H9 (cell line): ENCODE measurements around the gene VCP. TPM values are rescaled to one million over a fixed set of nuclear protein-coding genes. Genes with fewer than 3 reads are reported as not detected.

Experiments
- DNase-seq: peaks from one replicate; pipeline ENCODE4 v3.0.0-alpha.2; 2017
- H2AFZ ChIP-seq: one replicate; pipeline ENCODE4 v1.6.1; 2013; ENCODE audit warnings: mild to moderate bottlenecking, low read length, control low read depth, moderate library complexity
- H2AK5ac ChIP-seq: 2 replicates; pipeline ENCODE4 v1.6.1; 2013; ENCODE audit warnings: low read length, control low read depth, mixed read lengths; ENCODE audit not compliant: insufficient read length
- H2BK120ac ChIP-seq: one replicate; pipeline ENCODE4 v1.6.1; 2013; ENCODE audit warnings: low read depth, mild to moderate bottlenecking, low read length, control low read depth, inconsistent platforms; ENCODE audit not compliant: poor library complexity, severe bottlenecking
- H2BK12ac ChIP-seq: 2 replicates; pipeline ENCODE4 v1.6.1; 2013; ENCODE audit warnings: low read length, control low read depth, mixed read lengths, low read depth; ENCODE audit not compliant: insufficient read length
- H2BK15ac ChIP-seq: 2 replicates; pipeline ENCODE4 v1.6.1; 2013; ENCODE audit warnings: low read depth, low read length, control low read depth
- H2BK20ac ChIP-seq: one replicate; pipeline ENCODE4 v1.6.1; 2013; ENCODE audit warnings: low read depth, mild to moderate bottlenecking, low read length, control low read depth, inconsistent platforms; ENCODE audit not compliant: poor library complexity, severe bottlenecking
- H2BK5ac ChIP-seq: 2 replicates; pipeline ENCODE4 v1.6.1; 2013; ENCODE audit warnings: low read length, control low read depth, mixed read lengths; ENCODE audit not compliant: insufficient read length
- H3K14ac ChIP-seq: 2 replicates; pipeline ENCODE4 v1.6.1; 2013; ENCODE audit warnings: low read length, control low read depth; ENCODE audit not compliant: insufficient read depth
- H3K18ac ChIP-seq: 2 replicates; pipeline ENCODE4 v1.6.1; 2013; ENCODE audit warnings: low read depth, mild to moderate bottlenecking, mixed read lengths, low read length, control low read depth; ENCODE audit not compliant: insufficient read length
- H3K23ac ChIP-seq: 2 replicates; pipeline ENCODE4 v1.6.1; 2013; ENCODE audit warnings: low read length, control low read depth, mixed read lengths, low read depth; ENCODE audit not compliant: insufficient read length
- H3K23me2 ChIP-seq: 2 replicates; pipeline ENCODE4 v1.6.1; 2013; ENCODE audit warnings: low read depth, mild to moderate bottlenecking, mixed read lengths, low read length, control low read depth; ENCODE audit not compliant: insufficient read length, poor library complexity, severe bottlenecking
- H3K27ac ChIP-seq: 2 replicates; pipeline ENCODE4 v1.5.1; 2013; ENCODE audit warnings: low read length, control low read depth, mixed read lengths, low read depth; ENCODE audit not compliant: insufficient read length
- H3K27me3 ChIP-seq: 2 replicates; pipeline ENCODE4 v1.6.1; 2013; ENCODE audit warnings: low read length, control low read depth, inconsistent platforms; ENCODE audit not compliant: insufficient read depth
- H3K4ac ChIP-seq: 2 replicates; pipeline ENCODE4 v1.6.1; 2013; ENCODE audit warnings: low read depth, mild to moderate bottlenecking, control low read depth, inconsistent platforms, low read length, moderate library complexity
- H3K4me1 ChIP-seq: 2 replicates; pipeline ENCODE4 v1.6.1; 2013; ENCODE audit warnings: low read length, control low read depth, inconsistent platforms; ENCODE audit not compliant: insufficient read depth
- H3K4me2 ChIP-seq: 2 replicates; pipeline ENCODE4 v1.6.1; 2013; ENCODE audit warnings: low read length, control low read depth, mixed read lengths; ENCODE audit not compliant: insufficient read length, insufficient read depth
- H3K56ac ChIP-seq: 2 replicates; pipeline ENCODE4 v1.6.1; 2013; ENCODE audit warnings: low read depth, mild to moderate bottlenecking, mixed read lengths, low read length, control low read depth; ENCODE audit not compliant: insufficient read length
- H3K79me1 ChIP-seq: 2 replicates; pipeline ENCODE4 v1.6.1; 2013; ENCODE audit warnings: low read depth, mild to moderate bottlenecking, moderate library complexity, low read length, control low read depth, inconsistent platforms; ENCODE audit not compliant: insufficient read depth, poor library complexity, severe bottlenecking
- H3K79me2 ChIP-seq: 2 replicates; pipeline ENCODE4 v1.6.1; 2013; ENCODE audit warnings: low read length, control low read depth, inconsistent platforms; ENCODE audit not compliant: insufficient read depth
- H3K9ac ChIP-seq: 2 replicates; pipeline ENCODE4 v1.6.1; 2013; ENCODE audit warnings: low read length, control low read depth, mixed read lengths; ENCODE audit not compliant: insufficient read length; ENCODE audit errors: extremely low read depth
- H3K9me3 ChIP-seq: one replicate; pipeline ENCODE4 v1.6.1; 2013; ENCODE audit warnings: low read depth, low read length, inconsistent platforms; ENCODE audit not compliant: control insufficient read depth
- H3T11ph ChIP-seq: one replicate; pipeline ENCODE4 v1.6.1; 2013; ENCODE audit warnings: mild to moderate bottlenecking, low read length, control low read depth, inconsistent platforms
- H4K20me1 ChIP-seq: one replicate; pipeline ENCODE4 v1.6.1; 2013; ENCODE audit not compliant: control insufficient read depth, insufficient read length, insufficient read depth
- H4K5ac ChIP-seq: 2 replicates; pipeline ENCODE4 v1.6.1; 2013; ENCODE audit warnings: low read depth, mild to moderate bottlenecking, mixed read lengths, low read length, control low read depth; ENCODE audit not compliant: insufficient read length
- H4K8ac ChIP-seq: replicated peaks from 2 replicates; pipeline ENCODE4 v1.6.1; 2013; ENCODE audit warnings: low read length, control low read depth, mixed read lengths, low read depth; ENCODE audit not compliant: insufficient read length
- H4K91ac ChIP-seq: 2 replicates; pipeline ENCODE4 v1.6.1; 2013; ENCODE audit warnings: low read depth, mild to moderate bottlenecking, moderate library complexity, mixed read lengths, low read length, control low read depth; ENCODE audit not compliant: insufficient read length
- H3K27ac Mint-ChIP-seq, 3 experiments: 2 replicates in 2 of 3; 3 replicates in 1 of 3; pipeline ENCODE4 v1.8.0; 2020 to 2021; ENCODE audit warnings: mixed read lengths in 3 of 3, mild to moderate bottlenecking in 1 of 3, moderate library complexity in 1 of 3
- H3K27me3 Mint-ChIP-seq: 2 replicates; pipeline ENCODE4 v1.8.0; 2021; ENCODE audit warnings: low read depth, mild to moderate bottlenecking, moderate library complexity, mixed read lengths
- H3K36me3 Mint-ChIP-seq, 3 experiments: 2 replicates in 2 of 3; 3 replicates in 1 of 3; pipeline ENCODE4 v1.8.0; 2020 to 2021; ENCODE audit warnings: low read depth in 3 of 3, mixed read lengths in 3 of 3; ENCODE audit not compliant: insufficient read depth in 1 of 3
- H3K4me1 Mint-ChIP-seq, 2 experiments: 2 replicates each; pipeline ENCODE4 v1.8.0; 2020; ENCODE audit warnings: mixed read lengths in 2 of 2
- H3K4me3 Mint-ChIP-seq, 2 experiments: 2 replicates in 1 of 2; 3 replicates in 1 of 2; pipeline ENCODE4 v1.8.0; 2020 to 2021; ENCODE audit warnings: mild to moderate bottlenecking in 2 of 2, mixed read lengths in 2 of 2, moderate library complexity in 1 of 2
- H3K9me3 Mint-ChIP-seq, 2 experiments: 2 replicates in 1 of 2; 3 replicates in 1 of 2; pipeline ENCODE4 v1.8.0; 2020; ENCODE audit warnings: mild to moderate bottlenecking in 2 of 2, mixed read lengths in 2 of 2, moderate library complexity in 1 of 2
- WGBS: extraction: QIAGEN DNeasy Blood & Tissue Kit; methylation state at CpG from one replicate; pipeline ENCODE4 v1.1.7; 2013; ENCODE audit warnings: missing lambda C conversion rate, low lambda C conversion rate, mixed read lengths; ENCODE audit not compliant: insufficient read length; ENCODE audit errors: extremely low coverage; 5-methylcytosine and 5-hydroxymethylcytosine counted together
- total RNA-seq: library from RNA; stranded (reverse); gene quantifications from 2 replicates; pipeline ENCODE4 v1.2.1, GENCODE V29; 2021
- TF ChIP-seq, protein P1 (sequence below): fragments of 200-600 bp; sonication (generic); conservative IDR thresholded peaks from 3 replicates; pipeline ENCODE4 v1.8.0; 2021; ENCODE audit warnings: antibody characterized with exemption, mild to moderate bottlenecking

VCP gene
- total RNA-seq, 1 experiment from 2014 or later = 407 TPM

- H2AFZ ChIP-seq = no peak overlapping the region
- H3K4me1 Mint-ChIP-seq = peaks cover 24 to 26% of the 10 kb centered on the region in 2 experiments
- no peak overlapping the region for H3K4ac ChIP-seq
- no peak overlapping the region for H3K23ac ChIP-seq
- H4K5ac ChIP-seq = no peak overlapping the region
- no peak for DNase-seq
- H3K14ac ChIP-seq = no peak overlapping the region
- H3K79me2 ChIP-seq = peaks cover 5% of the 10 kb centered on the region; the same call in 1 of the 2 replicates
- no peak overlapping the region for H3K56ac ChIP-seq
- WGBS = no CpG with 5 or more reads among the region's 7 CpGs
- peaks cover 14% of the 10 kb centered on the region for H3K23me2 ChIP-seq
- TF ChIP-seq, protein P1, sequence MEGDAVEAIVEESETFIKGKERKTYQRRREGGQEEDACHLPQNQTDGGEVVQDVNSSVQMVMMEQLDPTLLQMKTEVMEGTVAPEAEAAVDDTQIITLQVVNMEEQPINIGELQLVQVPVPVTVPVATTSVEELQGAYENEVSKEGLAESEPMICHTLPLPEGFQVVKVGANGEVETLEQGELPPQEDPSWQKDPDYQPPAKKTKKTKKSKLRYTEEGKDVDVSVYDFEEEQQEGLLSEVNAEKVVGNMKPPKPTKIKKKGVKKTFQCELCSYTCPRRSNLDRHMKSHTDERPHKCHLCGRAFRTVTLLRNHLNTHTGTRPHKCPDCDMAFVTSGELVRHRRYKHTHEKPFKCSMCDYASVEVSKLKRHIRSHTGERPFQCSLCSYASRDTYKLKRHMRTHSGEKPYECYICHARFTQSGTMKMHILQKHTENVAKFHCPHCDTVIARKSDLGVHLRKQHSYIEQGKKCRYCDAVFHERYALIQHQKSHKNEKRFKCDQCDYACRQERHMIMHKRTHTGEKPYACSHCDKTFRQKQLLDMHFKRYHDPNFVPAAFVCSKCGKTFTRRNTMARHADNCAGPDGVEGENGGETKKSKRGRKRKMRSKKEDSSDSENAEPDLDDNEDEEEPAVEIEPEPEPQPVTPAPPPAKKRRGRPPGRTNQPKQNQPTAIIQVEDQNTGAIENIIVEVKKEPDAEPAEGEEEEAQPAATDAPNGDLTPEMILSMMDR = no peak
- H4K8ac ChIP-seq = no peak overlapping the region
- H4K20me1 ChIP-seq = no peaks in the 10 kb centered on the region
- H2BK20ac ChIP-seq = no peak overlapping the region
- no peak overlapping the region for H2BK12ac ChIP-seq
- H3K4me2 ChIP-seq = no peak overlapping the region
- H2BK5ac ChIP-seq = no peak overlapping the region
- no peaks in the 10 kb centered on the region; a peak in 1 of 5 replicates for H3K9me3 Mint-ChIP-seq
- H3K27ac Mint-ChIP-seq = no peak overlapping the region
- H4K91ac ChIP-seq = no peak overlapping the region
- no peak overlapping the region for H3K18ac ChIP-seq
- no peak overlapping the region for H2AK5ac ChIP-seq
- no peaks in the 10 kb centered on the region for H3K27me3 ChIP-seq
- H3K4me1 ChIP-seq = no peaks in the 10 kb centered on the region
- H3T11ph ChIP-seq = no peak overlapping the region
- H3K27me3 Mint-ChIP-seq = no peaks in the 10 kb centered on the region
- H3K79me1 ChIP-seq = peaks cover 9% of the 10 kb centered on the region
- no peak overlapping the region for H2BK15ac ChIP-seq
- H3K27ac ChIP-seq = no peak overlapping the region
- no peaks in the 10 kb centered on the region for H3K9me3 ChIP-seq
- no peak overlapping the region; a peak in 1 of 5 replicates for H3K4me3 Mint-ChIP-seq
- H3K9ac ChIP-seq = no peak overlapping the region
- peaks cover 4 to 27% (median 22%) of the 10 kb centered on the region in 3 experiments for H3K36me3 Mint-ChIP-seq
- no peak overlapping the region for H2BK120ac ChIP-seq
These were observed 33.9 kb upstream of the VCP start for GRCh38 chr9:35106343-35106730.
